HG03439 (cell line): ENCODE data around the gene MYO9B.

ENCODE experiments used
- ATAC-seq: cut with Tn5 transposase; IDR thresholded peaks from one replicate; pipeline ENCODE4 v1.9.1; 2021; ENCODE audit warnings: mild to moderate bottlenecking, moderate library complexity; ENCODE audit not compliant: unreplicated experiment

Gene MYO9B

DNA sequence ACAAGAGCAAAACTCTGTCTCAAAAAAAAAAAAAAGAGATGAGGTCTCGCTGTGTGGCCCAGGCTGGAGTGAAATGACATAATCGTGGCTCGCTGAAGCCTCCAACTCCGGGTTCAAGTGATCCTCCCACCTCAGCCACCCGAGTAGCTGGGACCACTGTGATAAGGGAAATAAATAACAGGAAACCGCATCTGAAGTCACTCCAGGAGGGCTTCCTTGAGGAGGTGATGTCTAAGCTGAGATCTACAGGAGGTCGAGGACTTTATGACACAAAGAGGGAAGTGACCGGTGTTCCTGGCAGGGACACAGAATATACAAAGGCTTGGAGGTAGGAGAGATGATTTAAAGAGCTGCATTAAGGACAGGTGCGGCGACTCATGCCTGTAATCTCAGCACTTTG lies 179.1 kb downstream of the MYO9B start:
- ATAC-seq: no peak

DNA sequence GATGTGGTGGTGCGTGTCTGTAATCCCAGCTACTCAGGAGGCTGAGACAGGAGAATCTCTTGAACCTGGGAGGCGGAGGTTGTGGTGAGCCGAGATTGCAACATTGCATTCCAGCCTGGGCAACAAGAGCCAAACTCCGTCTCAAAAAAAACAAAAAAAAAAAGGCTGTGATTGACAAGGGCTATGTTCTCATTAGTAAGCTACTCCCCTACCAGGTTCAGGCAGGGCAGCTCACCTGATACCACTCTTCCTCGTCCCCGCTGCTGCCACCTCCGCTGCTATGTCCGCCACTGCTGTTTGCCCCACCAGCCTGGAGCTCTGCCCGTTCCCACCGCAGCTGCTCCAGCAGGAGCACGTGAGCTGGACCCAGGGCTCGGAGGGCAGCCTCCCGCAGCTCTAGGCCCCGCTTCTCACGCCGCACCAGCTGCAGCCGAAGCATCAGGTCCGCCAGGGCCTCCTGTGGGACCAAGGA lies 179.6 kb downstream of the MYO9B start:
- ATAC-seq: no peak

DNA sequence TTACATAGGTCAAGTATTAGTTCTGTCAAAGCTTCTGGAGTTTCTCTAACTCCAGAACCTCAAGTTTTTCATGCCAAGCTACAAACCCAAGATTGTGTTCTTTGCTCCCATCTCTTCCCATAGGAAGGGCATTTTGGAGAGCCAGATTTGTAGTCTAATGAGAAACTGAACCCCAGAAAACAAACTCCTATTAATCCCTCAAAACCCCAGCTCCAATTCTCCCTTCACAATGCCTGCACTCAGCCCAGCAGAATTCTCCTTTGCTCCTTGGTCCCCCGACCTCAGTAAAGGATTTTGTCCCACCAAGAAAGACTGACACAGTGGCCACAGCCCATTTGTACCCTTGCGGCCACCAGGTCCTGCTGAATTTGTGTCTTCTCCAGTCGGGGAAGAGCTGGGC lies 180.6 kb downstream of the MYO9B start:
- no peak for ATAC-seq

DNA sequence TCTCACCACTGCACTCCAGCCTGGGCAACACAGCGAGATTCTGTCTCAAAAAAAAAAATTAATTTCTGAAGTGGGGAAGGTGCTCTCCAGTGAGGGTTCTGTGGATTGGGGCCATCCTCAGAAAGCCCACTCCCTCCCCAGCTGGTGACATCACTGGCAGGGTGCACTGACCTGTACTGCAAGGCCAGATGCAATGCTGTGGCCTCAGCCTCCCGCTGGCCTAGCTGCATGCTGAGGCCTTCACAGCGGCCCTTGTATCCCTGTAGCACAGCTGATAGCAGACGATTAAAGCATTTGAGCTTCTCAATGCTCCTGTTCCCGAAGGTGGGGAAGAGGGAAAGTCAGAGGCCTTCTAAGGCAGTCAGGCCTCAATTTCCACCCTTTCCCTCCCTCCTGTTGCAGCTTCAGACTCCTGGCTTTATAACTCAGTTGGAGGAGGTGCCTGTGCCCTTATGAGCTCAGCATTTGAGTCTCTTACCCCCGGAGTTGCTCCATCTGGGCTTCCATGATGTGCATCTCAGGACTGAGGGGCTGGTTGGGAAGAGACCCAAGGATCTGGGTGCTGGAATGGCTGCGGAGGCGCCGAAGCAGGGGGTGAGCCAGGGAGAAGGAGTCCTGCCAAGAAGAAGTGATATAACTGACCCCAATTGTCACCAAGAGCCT lies 183.7 kb downstream of the MYO9B start:
- no peak for ATAC-seq

DNA sequence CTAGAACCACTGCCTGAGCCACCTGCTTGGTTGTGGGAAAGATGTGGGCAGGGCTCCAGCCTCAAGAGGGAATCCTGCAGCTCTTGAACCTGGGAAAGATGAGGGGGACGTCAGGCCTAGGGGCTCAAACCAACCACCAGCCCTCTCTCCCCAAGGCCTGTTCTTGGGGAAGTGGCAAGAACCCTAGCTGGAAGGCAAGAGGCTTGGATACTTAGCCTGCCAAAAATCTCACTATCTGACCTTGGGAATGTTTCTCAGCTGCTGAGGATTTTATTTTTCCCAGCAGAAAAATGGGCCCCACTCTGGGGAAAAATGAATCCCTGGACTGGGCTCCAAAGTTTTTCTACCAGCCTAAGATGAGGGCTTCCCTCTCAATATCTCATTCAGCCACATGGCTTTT lies 184.4 kb downstream of the MYO9B start:
- no peak for ATAC-seq

DNA sequence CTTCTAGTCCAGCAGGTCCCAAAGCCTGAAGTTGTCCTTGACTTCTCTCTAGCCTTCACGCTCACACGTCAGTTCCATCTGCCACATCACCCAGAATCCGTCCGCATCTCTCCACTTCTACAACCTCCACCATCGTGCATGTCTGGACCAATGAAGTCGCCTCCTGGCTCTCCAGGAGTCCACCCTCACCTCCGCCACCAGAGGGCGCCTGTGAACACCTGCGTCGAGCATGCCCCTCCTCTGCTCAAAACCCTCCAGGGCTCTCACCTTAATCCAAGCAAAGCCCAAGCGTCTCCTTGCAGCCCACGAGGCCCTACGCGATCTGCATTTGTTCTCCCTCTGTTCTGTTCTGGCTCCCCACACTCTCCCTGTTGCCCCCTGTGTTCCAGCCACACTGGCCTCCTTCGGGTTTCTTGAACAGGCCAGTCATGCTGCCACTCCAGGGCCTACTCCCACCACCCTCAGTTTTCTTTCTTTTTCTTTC lies 185.3 kb downstream of the MYO9B start:
- no peak for ATAC-seq

DNA sequence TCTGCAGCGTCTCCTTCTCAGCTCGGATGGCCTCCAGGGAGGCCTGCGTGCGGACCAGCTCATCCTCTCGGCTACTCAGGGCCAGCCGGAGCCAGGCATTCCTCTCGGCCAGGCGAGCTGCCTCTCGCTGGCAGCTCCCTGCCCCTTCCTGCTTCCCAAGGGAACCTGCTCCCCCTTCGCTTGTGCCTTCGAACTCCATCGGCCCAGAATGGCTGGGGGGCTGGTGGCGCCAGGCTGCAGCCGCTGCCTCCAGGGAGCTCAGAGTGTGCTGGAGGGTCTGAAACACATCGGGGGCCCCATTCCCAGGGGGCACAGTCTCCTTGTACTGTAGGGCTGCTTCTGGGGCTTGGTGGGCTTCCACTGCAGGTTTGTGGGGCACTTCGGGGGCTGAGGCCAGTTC lies 187.0 kb downstream of the MYO9B start:
- ATAC-seq: no peak
